Stomach (tissue), 4 donors: ENCODE measurements around the gene FGF14.

Source experiments
- CTCF ChIP-seq, 7 experiments: fragments of 450-650 bp in 4 of 7; fragments of 200-600 bp in 3 of 7; sonication (generic) in 3 of 7; IDR thresholded peaks; one replicate each; pipeline ENCODE4 v1.5.1; 2016 to 2019; ENCODE audit warnings: antibody characterized with exemption in 7 of 7, control low read depth in 2 of 7, mild to moderate bottlenecking in 1 of 7
- POLR2A ChIP-seq, 4 donors: fragments of 450-650 bp; IDR thresholded peaks; one replicate each; pipeline ENCODE4 v1.6.1; 2016; ENCODE audit warnings: antibody characterized with exemption in 4 of 4, control low read depth in 2 of 4, mild to moderate bottlenecking in 1 of 4, moderate library complexity in 1 of 4

- TF ChIP-seq CTCF (IDR thresholded peaks at IDR 0.05) (no peak), POLR2A (IDR thresholded peaks at IDR 0.05) (no peak)
These were observed 99.3 kb downstream of the FGF14 start for GRCh38 chr13:102302534-102302933.
